ENCODE data around the gene PGLYRP1.

PGLYRP1 gene

DNA sequence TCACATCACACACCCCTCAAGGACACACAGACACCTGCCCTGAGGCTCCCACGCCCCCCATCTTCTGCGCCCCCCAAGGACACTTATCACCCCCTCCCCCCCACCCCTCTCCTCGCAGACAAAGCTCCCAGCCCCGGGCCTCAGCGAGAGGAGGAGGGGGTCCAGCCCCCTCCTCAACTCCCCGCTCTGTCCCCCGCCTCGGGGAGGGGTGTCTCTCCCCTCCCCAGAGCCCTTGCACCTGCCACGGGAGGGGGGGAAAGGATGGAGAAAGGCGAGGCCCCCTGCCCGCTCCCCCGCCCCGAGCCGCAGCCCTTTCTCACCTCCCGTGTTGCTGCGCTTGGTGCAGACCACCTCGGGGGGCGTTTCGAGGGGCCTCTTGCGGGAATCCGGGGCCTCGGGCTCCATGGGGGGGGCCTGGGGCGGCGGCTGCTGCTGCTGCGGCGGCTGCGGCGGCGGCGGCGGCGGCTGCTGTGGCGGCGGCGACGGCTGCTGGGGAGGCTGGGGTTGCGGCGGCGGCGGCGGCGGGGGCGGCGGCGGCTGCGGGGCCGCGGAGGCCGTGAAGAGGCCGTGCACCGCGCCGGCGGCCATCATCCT is 49.8 kb downstream of the PGLYRP1 start:
- Mint-ChIP-seq H3K9me3 (no peaks in the 10 kb centered on the region), H3K27ac (no peak overlapping the region), H3K4me3 (no peak overlapping the region), H3K27me3 (ENCODE audit: low read depth) (peaks cover 70% of the 10 kb centered on the region), H3K36me3 (ENCODE audit: low read depth) (no peaks in the 10 kb centered on the region), H3K4me1 (ENCODE audit: low read depth) (peaks cover 16% of the 10 kb centered on the region)

DNA sequence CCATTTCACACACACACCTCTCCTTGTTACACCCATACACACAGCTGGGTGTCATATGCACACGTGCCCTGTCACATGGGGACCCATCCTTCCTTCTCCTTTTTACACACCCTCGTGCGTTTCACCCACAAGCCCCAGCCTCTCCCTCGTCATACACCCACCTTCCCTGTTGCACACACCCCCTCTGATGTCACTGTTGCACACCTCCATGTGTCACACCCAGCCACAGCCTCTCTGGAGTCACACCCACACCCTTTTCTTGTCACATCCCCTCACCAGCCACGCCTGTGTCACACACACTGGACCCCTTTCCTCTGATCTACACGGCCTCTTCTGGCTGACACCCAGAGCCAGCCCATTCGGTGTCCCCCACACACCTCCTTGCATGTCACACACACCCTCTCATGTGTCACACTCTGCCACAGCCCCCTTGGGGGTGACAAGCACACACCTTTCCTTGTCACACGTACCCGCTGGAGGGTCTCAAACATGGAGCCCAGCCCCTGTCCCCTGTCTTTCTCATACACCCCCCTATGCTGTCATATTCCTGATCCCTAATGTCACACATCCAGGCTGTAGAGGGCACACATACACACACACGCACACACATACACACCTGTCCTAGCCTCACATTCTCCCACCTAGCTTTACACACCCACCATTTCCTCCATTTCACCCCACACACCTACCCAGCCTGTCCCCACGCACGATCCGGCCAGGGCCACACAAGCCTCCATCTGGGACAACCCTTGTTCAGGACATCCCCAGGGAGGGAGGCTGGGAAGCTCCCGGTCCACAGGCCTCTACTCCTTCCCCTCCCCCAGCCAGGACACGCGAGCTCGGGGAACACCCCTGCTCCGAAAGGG is 50.5 kb downstream of the PGLYRP1 start:
- H3K27ac Mint-ChIP-seq = peak overlapping the region; percentile 21
- H3K27me3 Mint-ChIP-seq (ENCODE audit: low read depth) = peaks cover 70% of the 10 kb centered on the region
- H3K9me3 Mint-ChIP-seq = no peaks in the 10 kb centered on the region
- H3K4me1 Mint-ChIP-seq (ENCODE audit: low read depth) = peaks cover 16% of the 10 kb centered on the region
- H3K36me3 Mint-ChIP-seq (ENCODE audit: low read depth) = no peaks in the 10 kb centered on the region
- H3K4me3 Mint-ChIP-seq = peak overlapping the region; percentile 12

DNA sequence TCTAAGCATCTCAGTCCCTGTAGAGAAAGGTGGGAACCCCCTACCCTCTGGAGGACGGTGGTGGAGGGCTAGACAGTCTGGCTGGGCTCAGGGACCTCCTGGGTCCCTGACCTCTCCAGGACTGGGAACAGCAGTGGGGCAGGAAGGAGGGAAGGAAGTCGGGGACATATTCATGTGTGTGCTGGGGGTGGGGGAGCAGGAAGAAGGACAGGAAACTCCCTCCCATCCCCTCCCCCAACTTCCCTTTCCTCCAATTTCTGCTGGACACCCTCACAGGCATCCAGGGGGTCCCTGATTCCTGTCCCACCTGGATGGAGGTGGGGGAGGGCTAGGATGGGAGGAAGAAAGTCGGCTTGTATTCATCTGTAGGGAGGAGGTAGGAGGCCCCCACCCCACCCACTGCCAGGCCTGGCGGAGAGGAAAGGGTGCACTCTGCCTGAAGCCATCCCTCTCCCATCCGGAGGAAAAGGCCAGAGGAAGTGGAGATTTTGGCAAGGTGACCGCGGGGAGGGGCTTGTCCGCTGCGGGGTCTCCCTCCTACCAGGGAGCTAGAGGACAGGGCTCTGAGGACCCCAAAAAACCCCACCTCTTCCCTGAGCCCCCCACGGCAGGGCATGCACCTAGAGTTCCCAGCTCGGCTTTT is 51.5 kb downstream of the PGLYRP1 start:
- Mint-ChIP-seq H3K27ac (no peak overlapping the region), H3K36me3 (ENCODE audit: low read depth) (no peaks in the 10 kb centered on the region), H3K9me3 (no peaks in the 10 kb centered on the region), H3K27me3 (ENCODE audit: low read depth) (peaks cover 67% of the 10 kb centered on the region), H3K4me1 (ENCODE audit: low read depth) (peaks cover 16% of the 10 kb centered on the region), H3K4me3 (no peak overlapping the region)

DNA sequence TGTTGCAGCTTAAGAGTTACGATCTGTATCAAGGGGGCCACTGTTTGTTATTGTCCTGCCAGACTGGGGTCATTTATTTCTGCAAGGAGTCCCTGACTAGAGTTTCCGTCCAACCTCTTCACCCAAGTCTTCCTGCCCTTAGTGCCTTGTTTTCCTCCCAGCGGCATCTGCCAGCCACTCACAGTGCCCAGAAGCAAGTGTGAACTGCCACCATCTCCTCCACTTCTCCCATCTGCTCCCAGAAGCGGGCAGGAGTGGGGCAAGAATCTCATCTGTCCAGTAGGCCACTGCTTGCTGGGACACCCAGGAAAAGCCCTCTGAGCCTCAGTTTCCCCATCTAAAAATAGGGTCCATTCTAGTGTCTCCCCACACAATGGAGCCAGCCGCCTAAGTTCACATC is 53.2 kb downstream of the PGLYRP1 start:
- no peak overlapping the region for H3K4me3 Mint-ChIP-seq
- H3K27ac Mint-ChIP-seq = no peak overlapping the region
- H3K4me1 Mint-ChIP-seq (ENCODE audit: low read depth) = peaks cover 14% of the 10 kb centered on the region
- H3K36me3 Mint-ChIP-seq (ENCODE audit: low read depth) = no peaks in the 10 kb centered on the region
- H3K9me3 Mint-ChIP-seq = no peaks in the 10 kb centered on the region
- H3K27me3 Mint-ChIP-seq (ENCODE audit: low read depth) = peaks cover 57% of the 10 kb centered on the region

Data from T-helper 1 cell treated with Interleukin-12 subunit alpha and Interleukin-12 subunit beta and Interleukin-4 antibody, amounts not matched to agents 30 μg/mL and 1 μg/mL, for 36 hours (primary cell).